Mesenchymal stem cell (in vitro differentiated cells and primary cell): ENCODE results near the gene AGAP1.

Source experiments
- DNase-seq: peaks from one replicate; pipeline ENCODE4 v3.0.0-alpha.2; 2013
- H2AFZ ChIP-seq: one replicate; pipeline ENCODE4 v1.6.1; 2013; ENCODE audit warnings: low read depth, mild to moderate bottlenecking, control low read depth, inconsistent platforms, low read length, moderate library complexity
- H2AK5ac ChIP-seq: 2 replicates; pipeline ENCODE4 v1.6.1; 2013; ENCODE audit warnings: low read length, moderate library complexity, mild to moderate bottlenecking, inconsistent platforms; ENCODE audit not compliant: severe bottlenecking
- H2BK120ac ChIP-seq: one replicate; pipeline ENCODE4 v1.6.1; 2013; ENCODE audit warnings: low read depth, mild to moderate bottlenecking, inconsistent platforms, low read length, moderate library complexity
- H2BK12ac ChIP-seq, 2 experiments: one replicate each; pipeline ENCODE4 v1.6.1; 2013; ENCODE audit warnings: inconsistent platforms in 2 of 2, low read length in 2 of 2, mild to moderate bottlenecking in 2 of 2, moderate library complexity in 2 of 2, control low read depth in 1 of 2
- H2BK15ac ChIP-seq: one replicate; pipeline ENCODE4 v1.6.1; 2013; ENCODE audit warnings: mild to moderate bottlenecking, low read depth, inconsistent platforms; ENCODE audit not compliant: poor library complexity, severe bottlenecking
- H2BK5ac ChIP-seq: 2 replicates; pipeline ENCODE4 v1.6.1; 2013; ENCODE audit warnings: low read depth, mild to moderate bottlenecking, low read length, control low read depth, inconsistent platforms; ENCODE audit not compliant: poor library complexity, severe bottlenecking
- H3K14ac ChIP-seq, 2 experiments: one replicate each; pipeline ENCODE4 v1.6.1; 2013; ENCODE audit warnings: inconsistent platforms in 2 of 2, low read length in 2 of 2, control low read depth in 1 of 2, mild to moderate bottlenecking in 1 of 2, moderate library complexity in 1 of 2
- H3K18ac ChIP-seq, 2 experiments: one replicate each; pipeline ENCODE4 v1.6.1; 2013; ENCODE audit warnings: inconsistent platforms in 2 of 2, low read length in 2 of 2, control low read depth in 1 of 2, low read depth in 1 of 2, mild to moderate bottlenecking in 1 of 2
- H3K23ac ChIP-seq, 2 experiments: one replicate each; pipeline ENCODE4 v1.6.1; 2013; ENCODE audit warnings: inconsistent platforms in 2 of 2, low read length in 2 of 2, mild to moderate bottlenecking in 2 of 2, moderate library complexity in 2 of 2, control low read depth in 1 of 2
- H3K27ac ChIP-seq: 2 replicates; pipeline ENCODE4 v1.5.1; 2013; ENCODE audit warnings: mild to moderate bottlenecking, moderate library complexity, low read length, control low read depth, inconsistent platforms; ENCODE audit not compliant: poor library complexity, severe bottlenecking
- H3K27me3 ChIP-seq, 2 experiments: 2 replicates each; pipeline versions ENCODE4 v1.6.1 to v1.7.0; 2013; ENCODE audit warnings: low read length in 2 of 2, mild to moderate bottlenecking in 2 of 2, moderate library complexity in 2 of 2, control low read depth in 1 of 2, inconsistent platforms in 1 of 2; ENCODE audit not compliant: control insufficient read depth in 1 of 2, insufficient read depth in 1 of 2
- H3K36me3 ChIP-seq, 2 experiments: 2 replicates each; pipeline versions ENCODE4 v1.6.1 to v1.7.0; 2013; ENCODE audit warnings: low read length in 2 of 2, control low read depth in 1 of 2, inconsistent platforms in 1 of 2, low read depth in 1 of 2, mild to moderate bottlenecking in 1 of 2; ENCODE audit not compliant: insufficient read depth in 2 of 2, control insufficient read depth in 1 of 2
- H3K4ac ChIP-seq, 2 experiments: one replicate each; pipeline ENCODE4 v1.6.1; 2013; ENCODE audit warnings: inconsistent platforms in 2 of 2, low read length in 2 of 2, mild to moderate bottlenecking in 2 of 2, moderate library complexity in 2 of 2, control low read depth in 1 of 2, low read depth in 1 of 2
- H3K4me1 ChIP-seq: 2 replicates; pipeline ENCODE4 v1.6.1; 2013; ENCODE audit warnings: low read depth, low read length, control low read depth; ENCODE audit not compliant: control insufficient read depth, insufficient read depth
- H3K4me2 ChIP-seq: 2 replicates; pipeline ENCODE4 v1.6.1; 2013; ENCODE audit warnings: low read length, mild to moderate bottlenecking, inconsistent platforms; ENCODE audit not compliant: poor library complexity, severe bottlenecking
- H3K4me3 ChIP-seq, 2 experiments: 2 replicates each; pipeline versions ENCODE4 v1.5.1 to v1.7.0; 2013; ENCODE audit warnings: low read length in 2 of 2, mild to moderate bottlenecking in 2 of 2, control low read depth in 1 of 2, low read depth in 1 of 2; ENCODE audit not compliant: insufficient read depth in 1 of 2
- H3K79me1 ChIP-seq: replicated peaks from 2 replicates; pipeline ENCODE4 v1.6.1; 2013; ENCODE audit warnings: mild to moderate bottlenecking, control low read depth, low read length, inconsistent platforms; ENCODE audit not compliant: poor library complexity, severe bottlenecking
- H3K9ac ChIP-seq: 2 replicates; pipeline ENCODE4 v1.7.0; 2013; ENCODE audit warnings: mild to moderate bottlenecking, low read length, moderate library complexity
- H3K9me3 ChIP-seq: 2 replicates; pipeline ENCODE4 v1.7.0; 2013; ENCODE audit warnings: mild to moderate bottlenecking, low read length; ENCODE audit not compliant: control insufficient read depth
- H4K8ac ChIP-seq: one replicate; pipeline ENCODE4 v1.6.1; 2013; ENCODE audit warnings: inconsistent platforms, mild to moderate bottlenecking, low read length, moderate library complexity
- H4K91ac ChIP-seq: one replicate; pipeline ENCODE4 v1.6.1; 2013; ENCODE audit warnings: mild to moderate bottlenecking, low read length, inconsistent platforms
- WGBS: methylation state at CpG from one replicate; pipeline ENCODE4 v1.1.7; 2013; ENCODE audit warnings: mixed read lengths; 5-methylcytosine and 5-hydroxymethylcytosine counted together

The AGAP1 gene

DNA sequence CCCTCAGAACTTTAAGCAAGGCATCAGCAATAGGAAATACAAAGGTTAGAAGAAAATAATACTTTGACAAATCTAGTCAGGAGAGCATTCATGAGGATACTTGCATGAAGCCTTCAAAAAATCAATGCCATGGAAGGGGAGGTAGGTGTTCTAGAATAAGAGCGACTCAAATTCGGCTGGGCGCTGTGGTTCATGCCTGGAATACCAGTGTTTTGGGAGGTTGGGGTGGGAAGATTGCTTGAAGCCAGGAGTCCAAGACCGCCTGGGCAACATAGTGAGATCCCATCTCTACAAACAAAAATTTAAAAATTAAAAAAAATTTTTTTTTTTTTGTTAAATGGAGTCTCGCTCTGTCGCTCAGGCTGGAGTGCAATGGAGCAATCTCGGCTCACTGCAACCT, 652.6 kb downstream of the AGAP1 start:
- Histone ChIP-seq H3K79me1 (no peaks in the 10 kb centered on the region), H3K4ac (no peak overlapping the region), H3K9ac (no peak overlapping the region), H3K4me2 (no peak overlapping the region), H2AK5ac (no peak overlapping the region), H4K8ac (no peak overlapping the region), H3K4me3 (no peak overlapping the region), H2BK12ac (no peak overlapping the region), H3K36me3 (no peaks in the 10 kb centered on the region), H3K27me3 (peaks cover 0 to 34% of the 10 kb centered on the region in 2 experiments), H2BK15ac (no peak overlapping the region), H2BK5ac (no peak overlapping the region), H3K14ac (no peak overlapping the region), H3K4me1 (no peaks in the 10 kb centered on the region), H3K27ac (no peak overlapping the region), H3K9me3 (peaks cover 10% of the 10 kb centered on the region), H2AFZ (no peak overlapping the region), H4K91ac (no peak overlapping the region), H3K18ac (no peak overlapping the region), H3K23ac (no peak overlapping the region), H2BK120ac (no peak overlapping the region)
- 95% methylated on average over 4 of the region's 7 CpGs for WGBS
- DNase-seq, result no peak

DNA sequence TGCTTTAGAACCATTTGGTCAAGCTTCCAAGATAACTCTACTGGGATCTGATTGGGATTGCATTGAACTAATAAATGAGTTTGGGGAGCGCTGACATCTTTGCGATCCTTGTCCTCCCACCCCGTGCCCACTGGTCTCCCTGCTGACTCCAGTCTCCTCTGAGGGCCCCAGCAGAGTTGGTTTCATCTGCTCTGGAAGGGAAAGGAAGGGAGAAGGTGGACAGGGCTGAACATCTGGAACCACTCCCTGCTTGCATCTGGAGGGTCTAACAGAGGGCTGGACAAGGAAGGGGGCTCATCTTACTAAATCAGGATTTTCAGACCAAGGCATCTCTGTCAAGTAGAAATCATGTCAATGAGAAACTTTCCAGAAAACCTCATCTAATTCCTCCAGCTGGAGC, 661.6 kb downstream of the AGAP1 start:
- no peak overlapping the region for H4K91ac ChIP-seq
- peaks cover 14% of the 10 kb centered on the region for H3K9me3 ChIP-seq
- no peak overlapping the region for H3K14ac ChIP-seq
- H3K4me2 ChIP-seq, result no peak overlapping the region
- no peaks in the 10 kb centered on the region for H3K79me1 ChIP-seq
- H3K27me3 ChIP-seq, result peaks cover 17 to 62% of the 10 kb centered on the region in 2 experiments
- H2AFZ ChIP-seq, result no peak overlapping the region
- H2BK120ac ChIP-seq, result no peak overlapping the region
- no peaks in the 10 kb centered on the region for H3K36me3 ChIP-seq
- no peak overlapping the region for H2AK5ac ChIP-seq
- no peak for DNase-seq
- H3K4ac ChIP-seq, result no peak overlapping the region
- H3K18ac ChIP-seq, result no peak overlapping the region
- no peak overlapping the region for H3K9ac ChIP-seq
- H2BK5ac ChIP-seq, result no peak overlapping the region
- H3K27ac ChIP-seq, result no peak overlapping the region
- 83% methylated on average over 1 of the region's 3 CpGs for WGBS
- H3K4me3 ChIP-seq, result no peak overlapping the region
- H3K4me1 ChIP-seq, result peaks cover 2% of the 10 kb centered on the region
- H2BK15ac ChIP-seq, result no peak overlapping the region
- H4K8ac ChIP-seq, result no peak overlapping the region
- no peak overlapping the region for H2BK12ac ChIP-seq
- H3K23ac ChIP-seq, result no peak overlapping the region

DNA sequence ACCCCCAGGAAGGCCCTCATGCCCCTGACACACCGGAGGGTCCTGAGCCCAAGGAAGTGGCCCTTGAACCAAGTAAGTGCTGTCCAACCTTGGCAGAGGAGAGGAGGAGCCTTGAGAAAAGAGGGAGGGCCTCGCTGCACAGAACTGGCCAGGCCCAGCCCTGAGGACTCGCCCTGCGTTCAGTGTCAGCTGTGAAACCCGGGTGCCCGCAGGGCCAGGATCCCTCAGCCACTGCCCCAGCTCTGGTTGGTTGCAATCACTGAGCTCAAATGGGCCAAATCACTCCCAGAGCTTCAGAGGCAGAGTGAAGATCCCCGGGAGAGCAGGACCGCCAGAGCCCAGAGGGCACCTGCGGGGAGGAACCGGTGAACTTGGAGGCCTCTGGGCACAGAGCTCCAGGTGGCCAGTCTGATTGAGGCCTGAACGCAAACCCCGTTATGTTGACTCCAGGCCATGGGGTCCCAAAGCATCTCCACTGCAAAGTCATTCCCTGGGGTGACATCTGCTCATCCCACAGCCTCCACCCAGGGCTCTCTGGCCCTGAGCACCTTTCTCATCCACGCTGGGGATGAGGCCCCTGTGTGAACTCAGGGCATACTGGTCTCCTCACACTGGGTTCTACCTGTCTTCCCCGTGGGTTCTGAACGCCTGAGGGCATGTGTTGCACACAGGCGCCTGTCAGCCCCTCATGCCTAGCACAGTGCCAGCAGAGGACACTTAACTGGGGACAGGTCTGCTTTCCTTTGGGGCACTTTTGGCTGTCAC, 662.4 kb downstream of the AGAP1 start:
- Histone ChIP-seq H3K4ac (no peak overlapping the region), H3K27me3 (peaks cover 17 to 68% of the 10 kb centered on the region in 2 experiments), H3K27ac (no peak overlapping the region), H2AFZ (no peak overlapping the region), H3K36me3 (no peaks in the 10 kb centered on the region), H2BK5ac (no peak overlapping the region), H3K9ac (no peak overlapping the region), H2AK5ac (no peak overlapping the region), H3K23ac (no peak overlapping the region), H2BK15ac (no peak overlapping the region), H3K14ac (no peak overlapping the region), H3K18ac (no peak overlapping the region), H3K4me3 (no peak overlapping the region), H2BK12ac (no peak overlapping the region), H3K4me1 (peaks cover 4% of the 10 kb centered on the region), H4K91ac (no peak overlapping the region), H3K4me2 (no peak overlapping the region), H3K9me3 (peaks cover 7% of the 10 kb centered on the region), H4K8ac (no peak overlapping the region), H2BK120ac (no peak overlapping the region), H3K79me1 (peaks cover 2% of the 10 kb centered on the region)
- 81% methylated on average over 16 of the region's 16 CpGs for WGBS
- DNase-seq, result no peak

DNA sequence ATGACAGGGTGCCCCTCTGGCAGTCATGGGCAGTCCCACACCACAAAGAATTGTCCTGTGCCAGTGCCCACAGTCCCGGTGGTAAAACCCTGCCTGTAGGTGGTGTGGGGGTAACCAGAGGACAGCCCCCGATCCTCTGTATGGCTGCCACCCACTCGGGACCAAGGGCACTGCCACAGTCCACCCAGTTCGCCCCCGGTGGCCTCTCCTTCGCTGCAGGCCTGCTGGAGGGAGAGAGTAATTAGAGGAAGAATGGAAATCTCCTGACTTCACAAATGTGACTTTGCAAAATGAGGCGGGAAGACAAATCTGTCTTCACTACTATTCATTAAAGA, 663.0 kb downstream of the AGAP1 start:
- Histone ChIP-seq H3K9ac (no peak overlapping the region), H3K9me3 (peaks cover 7% of the 10 kb centered on the region), H2AFZ (no peak overlapping the region), H4K91ac (no peak overlapping the region), H3K79me1 (peaks cover 2% of the 10 kb centered on the region), H3K36me3 (peaks cover 0 to 4% of the 10 kb centered on the region in 2 experiments), H3K18ac (no peak overlapping the region), H3K27me3 (peaks cover 17 to 73% of the 10 kb centered on the region in 2 experiments), H2BK15ac (no peak overlapping the region), H3K4me3 (no peak overlapping the region), H3K4me1 (peaks cover 9% of the 10 kb centered on the region), H2AK5ac (no peak overlapping the region), H3K23ac (no peak overlapping the region), H3K4ac (no peak overlapping the region), H4K8ac (no peak overlapping the region), H3K14ac (no peak overlapping the region), H3K4me2 (no peak overlapping the region), H3K27ac (no peak overlapping the region), H2BK12ac (no peak overlapping the region), H2BK5ac (no peak overlapping the region), H2BK120ac (no peak overlapping the region)
- DNase-seq, result no peak
- WGBS, result 94% methylated on average over 3 of the region's 7 CpGs
